Astrocyte (in vitro differentiated cells and primary cell): ENCODE data around the gene CDH13.

ENCODE experiments used
- EZH2 ChIP-seq: IDR thresholded peaks from 2 replicates; pipeline ENCODE4 v1.6.1; 2012; ENCODE audit warnings: mild to moderate bottlenecking, low read length, inconsistent platforms; ENCODE audit not compliant: insufficient read depth
- TF ChIP-seq, protein P1 (sequence below): IDR thresholded peaks from 2 replicates; pipeline ENCODE4 v1.5.1; 2011; ENCODE audit warnings: low read depth, mild to moderate bottlenecking, inconsistent platforms, low read length, moderate library complexity; ENCODE audit not compliant: insufficient read depth

- TF ChIP-seq, protein P1, sequence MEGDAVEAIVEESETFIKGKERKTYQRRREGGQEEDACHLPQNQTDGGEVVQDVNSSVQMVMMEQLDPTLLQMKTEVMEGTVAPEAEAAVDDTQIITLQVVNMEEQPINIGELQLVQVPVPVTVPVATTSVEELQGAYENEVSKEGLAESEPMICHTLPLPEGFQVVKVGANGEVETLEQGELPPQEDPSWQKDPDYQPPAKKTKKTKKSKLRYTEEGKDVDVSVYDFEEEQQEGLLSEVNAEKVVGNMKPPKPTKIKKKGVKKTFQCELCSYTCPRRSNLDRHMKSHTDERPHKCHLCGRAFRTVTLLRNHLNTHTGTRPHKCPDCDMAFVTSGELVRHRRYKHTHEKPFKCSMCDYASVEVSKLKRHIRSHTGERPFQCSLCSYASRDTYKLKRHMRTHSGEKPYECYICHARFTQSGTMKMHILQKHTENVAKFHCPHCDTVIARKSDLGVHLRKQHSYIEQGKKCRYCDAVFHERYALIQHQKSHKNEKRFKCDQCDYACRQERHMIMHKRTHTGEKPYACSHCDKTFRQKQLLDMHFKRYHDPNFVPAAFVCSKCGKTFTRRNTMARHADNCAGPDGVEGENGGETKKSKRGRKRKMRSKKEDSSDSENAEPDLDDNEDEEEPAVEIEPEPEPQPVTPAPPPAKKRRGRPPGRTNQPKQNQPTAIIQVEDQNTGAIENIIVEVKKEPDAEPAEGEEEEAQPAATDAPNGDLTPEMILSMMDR = no peak
- TF ChIP-seq EZH2 = no peak
These were observed 766.0 kb downstream of the CDH13 start for GRCh38 chr16:83392743-83393142.
